ENCODE data around the gene INF2.

Gene INF2

GRCh38 chr14:104722938-104723650, 33.7 kb downstream of the INF2 start:
- TF ChIP-seq, protein P1, sequence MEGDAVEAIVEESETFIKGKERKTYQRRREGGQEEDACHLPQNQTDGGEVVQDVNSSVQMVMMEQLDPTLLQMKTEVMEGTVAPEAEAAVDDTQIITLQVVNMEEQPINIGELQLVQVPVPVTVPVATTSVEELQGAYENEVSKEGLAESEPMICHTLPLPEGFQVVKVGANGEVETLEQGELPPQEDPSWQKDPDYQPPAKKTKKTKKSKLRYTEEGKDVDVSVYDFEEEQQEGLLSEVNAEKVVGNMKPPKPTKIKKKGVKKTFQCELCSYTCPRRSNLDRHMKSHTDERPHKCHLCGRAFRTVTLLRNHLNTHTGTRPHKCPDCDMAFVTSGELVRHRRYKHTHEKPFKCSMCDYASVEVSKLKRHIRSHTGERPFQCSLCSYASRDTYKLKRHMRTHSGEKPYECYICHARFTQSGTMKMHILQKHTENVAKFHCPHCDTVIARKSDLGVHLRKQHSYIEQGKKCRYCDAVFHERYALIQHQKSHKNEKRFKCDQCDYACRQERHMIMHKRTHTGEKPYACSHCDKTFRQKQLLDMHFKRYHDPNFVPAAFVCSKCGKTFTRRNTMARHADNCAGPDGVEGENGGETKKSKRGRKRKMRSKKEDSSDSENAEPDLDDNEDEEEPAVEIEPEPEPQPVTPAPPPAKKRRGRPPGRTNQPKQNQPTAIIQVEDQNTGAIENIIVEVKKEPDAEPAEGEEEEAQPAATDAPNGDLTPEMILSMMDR (conservative IDR thresholded peaks at IDR 0.05; ENCODE audit: control insufficient read depth, insufficient read depth, low read depth, low read length): no peak
- no peak overlapping the region for H3K4me3 ChIP-seq (ENCODE audit: control insufficient read depth, low read depth, low read length)
- DNase-seq (ENCODE audit: low read depth): no peak

DNA sequence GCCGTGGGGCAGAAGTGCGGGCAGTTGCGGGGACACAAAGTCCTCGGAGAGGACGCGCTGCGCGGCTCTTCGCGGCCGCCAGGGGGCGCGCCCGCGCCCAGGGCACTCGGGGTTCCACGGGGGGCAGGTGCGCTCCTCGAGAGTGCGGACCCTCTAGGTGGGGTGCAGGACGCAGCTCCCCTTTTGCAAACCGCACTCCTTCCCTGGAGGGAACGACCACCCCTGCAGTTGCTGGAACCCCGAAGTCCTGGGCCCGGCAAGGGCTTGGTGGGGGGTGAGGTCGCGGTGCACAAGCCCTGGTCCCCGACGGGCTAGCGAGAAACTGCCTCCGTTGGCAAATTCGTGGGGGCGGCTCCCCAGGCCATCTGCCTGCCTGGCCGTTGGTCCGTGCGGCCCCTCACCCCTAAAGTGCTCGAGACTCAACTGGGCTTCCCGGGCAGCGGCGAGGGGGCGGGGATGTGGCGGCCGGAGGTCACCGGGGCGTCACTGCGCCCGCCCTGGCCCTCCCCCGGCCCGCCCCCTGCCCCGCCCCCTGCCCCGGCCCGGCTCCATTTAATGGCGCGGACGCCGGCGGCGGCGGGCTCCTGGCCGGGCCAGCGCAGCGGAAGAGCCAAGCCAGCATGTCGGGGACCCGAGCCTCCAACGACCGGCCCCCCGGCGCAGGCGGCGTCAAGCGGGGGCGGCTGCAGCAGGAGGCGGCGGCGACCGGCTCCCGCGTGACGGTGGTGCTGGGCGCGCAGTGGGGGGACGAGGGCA, 34.4 kb downstream of the INF2 start, which contains the start of gene ADSS1:
Gene ADSS1 (plus strand): TSS at position 579 of the 756 bp plus-strand sequence. CDS start 42 bp downstream, at position 621.
- DNase-seq (ENCODE audit: low read depth): no peak
- H3K4me3 ChIP-seq (ENCODE audit: control insufficient read depth, low read depth, low read length): peak within 1 kb of the TSS; percentile 42
- TF ChIP-seq, protein P1 (conservative IDR thresholded peaks at IDR 0.05; ENCODE audit: control insufficient read depth, insufficient read depth, low read depth, low read length): no peak

- peak; percentile 20 for DNase-seq (ENCODE audit: low read depth)
- peak overlapping the region; percentile 4 for H3K4me3 ChIP-seq (ENCODE audit: control insufficient read depth, low read depth, low read length)
- TF ChIP-seq, protein P1 (conservative IDR thresholded peaks at IDR 0.05; ENCODE audit: control insufficient read depth, insufficient read depth, low read depth, low read length): no peak
Measured at GRCh38 chr14:104724407-104724980, 35.1 kb downstream of the INF2 start.

GRCh38 chr14:104724981-104725771, 35.8 kb downstream of the INF2 start:
- H3K4me3 ChIP-seq (ENCODE audit: control insufficient read depth, low read depth, low read length): no peak overlapping the region
- DNase-seq (ENCODE audit: low read depth): peak; percentile 28

GRCh38 chr14:104725772-104726548, 36.5 kb downstream of the INF2 start:
- TF ChIP-seq, protein P1 (conservative IDR thresholded peaks at IDR 0.05; ENCODE audit: control insufficient read depth, insufficient read depth, low read depth, low read length): no peak
- H3K4me3 ChIP-seq (ENCODE audit: control insufficient read depth, low read depth, low read length): no peak overlapping the region

More at GRCh38 chr14:104724981-104725771, 35.8 kb downstream of the INF2 start:
- TF ChIP-seq, protein P1 (conservative IDR thresholded peaks at IDR 0.05; ENCODE audit: control insufficient read depth, insufficient read depth, low read depth, low read length): peak; percentile 33

More at GRCh38 chr14:104725772-104726548, 36.5 kb downstream of the INF2 start:
- no peak for DNase-seq (ENCODE audit: low read depth)

Measured in fibroblast of mammary gland (primary cell).